ENCODE data around the gene GNAZ.

Gene GNAZ

GRCh38 chr22:23082534-23083314, 12.4 kb downstream of the GNAZ start:
- no peak overlapping the region for H3K9ac ChIP-seq (ENCODE audit: low read length)
- no peak overlapping the region for H3K27ac ChIP-seq (ENCODE audit: low read depth, low read length)
- peaks cover 13% of the 10 kb centered on the region; the same call in 1 of the 2 replicates for H3K4me1 ChIP-seq (ENCODE audit: control insufficient read depth, insufficient read depth, low read length)
- no peak overlapping the region for H3K4me3 ChIP-seq (ENCODE audit: low read depth, low read length)
- no peaks in the 10 kb centered on the region for H3K36me3 ChIP-seq (ENCODE audit: control insufficient read depth, insufficient read depth, low read length)
- H3K27me3 ChIP-seq (ENCODE audit: control insufficient read depth, insufficient read depth, low read length) = no peaks in the 10 kb centered on the region
- H3K9me3 ChIP-seq (ENCODE audit: control insufficient read depth, insufficient read depth, low read depth, low read length) = no peaks in the 10 kb centered on the region

- H3K9ac ChIP-seq (ENCODE audit: low read length) = no peak overlapping the region
- H3K9me3 ChIP-seq (ENCODE audit: control insufficient read depth, insufficient read depth, low read depth, low read length) = no peaks in the 10 kb centered on the region
- H3K27ac ChIP-seq (ENCODE audit: low read depth, low read length) = no peak overlapping the region
- no peaks in the 10 kb centered on the region for H3K27me3 ChIP-seq (ENCODE audit: control insufficient read depth, insufficient read depth, low read length)
- no peaks in the 10 kb centered on the region for H3K36me3 ChIP-seq (ENCODE audit: control insufficient read depth, insufficient read depth, low read length)
- no peak overlapping the region for H3K4me3 ChIP-seq (ENCODE audit: low read depth, low read length)
- peaks cover 20% of the 10 kb centered on the region for H3K4me1 ChIP-seq (ENCODE audit: control insufficient read depth, insufficient read depth, low read length)
Observed at GRCh38 chr22:23083315-23084021, 13.1 kb downstream of the GNAZ start.

- Histone ChIP-seq H3K27me3 (ENCODE audit: control insufficient read depth, insufficient read depth, low read length) (no peaks in the 10 kb centered on the region), H3K36me3 (ENCODE audit: control insufficient read depth, insufficient read depth, low read length) (no peaks in the 10 kb centered on the region), H3K9me3 (ENCODE audit: control insufficient read depth, insufficient read depth, low read depth, low read length) (no peaks in the 10 kb centered on the region), H3K4me1 (ENCODE audit: control insufficient read depth, insufficient read depth, low read length) (peaks cover 27% of the 10 kb centered on the region), H3K27ac (ENCODE audit: low read depth, low read length) (no peak overlapping the region), H3K9ac (ENCODE audit: low read length) (no peak overlapping the region), H3K4me3 (ENCODE audit: low read depth, low read length) (no peak overlapping the region)
Observed at GRCh38 chr22:23084453-23085350, 14.4 kb downstream of the GNAZ start.

GRCh38 chr22:23085351-23085671, 15.0 kb downstream of the GNAZ start:
- Histone ChIP-seq H3K9me3 (ENCODE audit: control insufficient read depth, insufficient read depth, low read depth, low read length) (no peaks in the 10 kb centered on the region), H3K27ac (ENCODE audit: low read depth, low read length) (no peak overlapping the region), H3K4me3 (ENCODE audit: low read depth, low read length) (no peak overlapping the region), H3K9ac (ENCODE audit: low read length) (no peak overlapping the region), H3K4me1 (ENCODE audit: control insufficient read depth, insufficient read depth, low read length) (peaks cover 27% of the 10 kb centered on the region), H3K27me3 (ENCODE audit: control insufficient read depth, insufficient read depth, low read length) (no peaks in the 10 kb centered on the region), H3K36me3 (ENCODE audit: control insufficient read depth, insufficient read depth, low read length) (no peaks in the 10 kb centered on the region)

- no peak overlapping the region for H3K4me3 ChIP-seq (ENCODE audit: low read depth, low read length)
- no peak overlapping the region for H3K27ac ChIP-seq (ENCODE audit: low read depth, low read length)
- H3K27me3 ChIP-seq (ENCODE audit: control insufficient read depth, insufficient read depth, low read length) = no peaks in the 10 kb centered on the region
- no peaks in the 10 kb centered on the region for H3K9me3 ChIP-seq (ENCODE audit: control insufficient read depth, insufficient read depth, low read depth, low read length)
- peaks cover 27% of the 10 kb centered on the region for H3K4me1 ChIP-seq (ENCODE audit: control insufficient read depth, insufficient read depth, low read length)
- H3K9ac ChIP-seq (ENCODE audit: low read length) = no peak overlapping the region
- H3K36me3 ChIP-seq (ENCODE audit: control insufficient read depth, insufficient read depth, low read length) = no peaks in the 10 kb centered on the region
Observed at GRCh38 chr22:23085785-23086184, 15.5 kb downstream of the GNAZ start.

GRCh38 chr22:23086263-23086662, 15.9 kb downstream of the GNAZ start:
- H3K4me1 ChIP-seq (ENCODE audit: control insufficient read depth, insufficient read depth, low read length) = peaks cover 27% of the 10 kb centered on the region
- no peak overlapping the region for H3K9ac ChIP-seq (ENCODE audit: low read length)

GRCh38 chr22:23086787-23087186, 16.5 kb downstream of the GNAZ start:
- Histone ChIP-seq H3K27me3 (ENCODE audit: control insufficient read depth, insufficient read depth, low read length) (no peaks in the 10 kb centered on the region), H3K4me3 (ENCODE audit: low read depth, low read length) (no peak overlapping the region), H3K27ac (ENCODE audit: low read depth, low read length) (no peak overlapping the region), H3K9ac (ENCODE audit: low read length) (no peak overlapping the region), H3K4me1 (ENCODE audit: control insufficient read depth, insufficient read depth, low read length) (peaks cover 27% of the 10 kb centered on the region), H3K9me3 (ENCODE audit: control insufficient read depth, insufficient read depth, low read depth, low read length) (no peaks in the 10 kb centered on the region), H3K36me3 (ENCODE audit: control insufficient read depth, insufficient read depth, low read length) (no peaks in the 10 kb centered on the region)

More at GRCh38 chr22:23086263-23086662, 15.9 kb downstream of the GNAZ start:
- Histone ChIP-seq H3K9me3 (ENCODE audit: control insufficient read depth, insufficient read depth, low read depth, low read length) (no peaks in the 10 kb centered on the region), H3K27ac (ENCODE audit: low read depth, low read length) (no peak overlapping the region), H3K36me3 (ENCODE audit: control insufficient read depth, insufficient read depth, low read length) (no peaks in the 10 kb centered on the region), H3K27me3 (ENCODE audit: control insufficient read depth, insufficient read depth, low read length) (no peaks in the 10 kb centered on the region), H3K4me3 (ENCODE audit: low read depth, low read length) (no peak overlapping the region)

GRCh38 chr22:23088199-23088604, 17.9 kb downstream of the GNAZ start:
- H3K4me1 ChIP-seq (ENCODE audit: control insufficient read depth, insufficient read depth, low read length) = peaks cover 23% of the 10 kb centered on the region
- H3K27me3 ChIP-seq (ENCODE audit: control insufficient read depth, insufficient read depth, low read length) = no peaks in the 10 kb centered on the region
- no peaks in the 10 kb centered on the region for H3K36me3 ChIP-seq (ENCODE audit: control insufficient read depth, insufficient read depth, low read length)
- no peak overlapping the region for H3K27ac ChIP-seq (ENCODE audit: low read depth, low read length)
- H3K4me3 ChIP-seq (ENCODE audit: low read depth, low read length) = no peak overlapping the region
- no peak overlapping the region for H3K9ac ChIP-seq (ENCODE audit: low read length)
- H3K9me3 ChIP-seq (ENCODE audit: control insufficient read depth, insufficient read depth, low read depth, low read length) = no peaks in the 10 kb centered on the region

- Histone ChIP-seq H3K27ac (ENCODE audit: low read depth, low read length) (no peak overlapping the region), H3K9ac (ENCODE audit: low read length) (no peak overlapping the region), H3K4me1 (ENCODE audit: control insufficient read depth, insufficient read depth, low read length) (peaks cover 23% of the 10 kb centered on the region), H3K9me3 (ENCODE audit: control insufficient read depth, insufficient read depth, low read depth, low read length) (no peaks in the 10 kb centered on the region), H3K27me3 (ENCODE audit: control insufficient read depth, insufficient read depth, low read length) (no peaks in the 10 kb centered on the region), H3K36me3 (ENCODE audit: control insufficient read depth, insufficient read depth, low read length) (no peaks in the 10 kb centered on the region), H3K4me3 (ENCODE audit: low read depth, low read length) (no peak overlapping the region)
Observed at GRCh38 chr22:23089010-23089409, 18.7 kb downstream of the GNAZ start.

- Histone ChIP-seq H3K36me3 (ENCODE audit: control insufficient read depth, insufficient read depth, low read length) (no peaks in the 10 kb centered on the region), H3K27me3 (ENCODE audit: control insufficient read depth, insufficient read depth, low read length) (no peaks in the 10 kb centered on the region), H3K9me3 (ENCODE audit: control insufficient read depth, insufficient read depth, low read depth, low read length) (no peaks in the 10 kb centered on the region), H3K27ac (ENCODE audit: low read depth, low read length) (no peak overlapping the region), H3K4me1 (ENCODE audit: control insufficient read depth, insufficient read depth, low read length) (peaks cover 23% of the 10 kb centered on the region), H3K9ac (ENCODE audit: low read length) (no peak overlapping the region), H3K4me3 (ENCODE audit: low read depth, low read length) (no peak overlapping the region)
Observed at GRCh38 chr22:23089633-23090456, 19.5 kb downstream of the GNAZ start.

All from HUES6 (cell line).